Neutrophil (primary cell): ENCODE measurements around the gene ROCK1.

Experiments
- H3K27ac ChIP-seq: fragments of 200-600 bp; sonication (generic); 2 replicates; pipeline ENCODE4 v1.5.1; 2016; ENCODE audit warnings: mild to moderate bottlenecking, moderate library complexity
- H3K27me3 ChIP-seq: fragments of 200-600 bp; sonication (generic); 2 replicates; pipeline ENCODE4 v1.6.0; 2016; ENCODE audit warnings: mild to moderate bottlenecking
- H3K36me3 ChIP-seq: fragments of 200-600 bp; sonication (generic); 2 replicates; pipeline ENCODE4 v1.5.1; 2017
- H3K4me1 ChIP-seq, 2 experiments: fragments of 200-600 bp in 1 of 2; sonication (generic) in 1 of 2; 1 replicate in 1 of 2; 2 replicates in 1 of 2; pipeline versions ENCODE4 v1.5.1 to v1.6.1; 2013 to 2016; ENCODE audit warnings: low read depth in 1 of 2, low read length in 1 of 2, mild to moderate bottlenecking in 1 of 2, moderate library complexity in 1 of 2; ENCODE audit not compliant: control insufficient read depth in 1 of 2, insufficient read depth in 1 of 2
- H3K4me3 ChIP-seq, 2 experiments: fragments of 200-600 bp in 1 of 2; sonication (generic) in 1 of 2; 1 replicate in 1 of 2; 2 replicates in 1 of 2; pipeline ENCODE4 v1.5.1; 2013 to 2016; ENCODE audit warnings: low read depth in 1 of 2, low read length in 1 of 2, mild to moderate bottlenecking in 1 of 2, moderate library complexity in 1 of 2
- H3K9me3 ChIP-seq: fragments of 200-600 bp; sonication (generic); 2 replicates; pipeline ENCODE4 v1.5.1; 2016
- CTCF ChIP-seq: fragments of 200-600 bp; sonication (generic); IDR thresholded peaks from 2 replicates; pipeline ENCODE4 v1.5.1; 2016; ENCODE audit warnings: antibody characterized with exemption

ROCK1 gene

GRCh38 chr18:21052385-21052784, 59.2 kb downstream of the ROCK1 start:
- H3K4me3 ChIP-seq = no peak overlapping the region
- H3K27me3 ChIP-seq = no peaks in the 10 kb centered on the region
- peaks cover 1% of the 10 kb centered on the region for H3K36me3 ChIP-seq
- no peak for TF ChIP-seq CTCF
- H3K9me3 ChIP-seq = no peaks in the 10 kb centered on the region
- peaks cover 8 to 49% of the 10 kb centered on the region in 2 experiments for H3K4me1 ChIP-seq
- H3K27ac ChIP-seq = no peak overlapping the region

GRCh38 chr18:21051620-21052019, 60.0 kb downstream of the ROCK1 start:
- H3K36me3 ChIP-seq = peaks cover 9% of the 10 kb centered on the region
- H3K9me3 ChIP-seq = no peaks in the 10 kb centered on the region
- peaks cover 8 to 41% of the 10 kb centered on the region in 2 experiments for H3K4me1 ChIP-seq

GRCh38 chr18:21049306-21049705, 62.3 kb downstream of the ROCK1 start:
- Histone ChIP-seq H3K36me3 (peaks cover 23% of the 10 kb centered on the region), H3K27ac (peak overlapping the region; percentile 32), H3K27me3 (no peaks in the 10 kb centered on the region), H3K4me3 (no peak overlapping the region), H3K9me3 (no peaks in the 10 kb centered on the region), H3K4me1 (peaks cover 8 to 23% of the 10 kb centered on the region in 2 experiments)
- no peak for TF ChIP-seq CTCF

More at GRCh38 chr18:21051620-21052019, 60.0 kb downstream of the ROCK1 start:
- Histone ChIP-seq H3K27me3 (no peaks in the 10 kb centered on the region), H3K4me3 (no peak overlapping the region), H3K27ac (no peak overlapping the region)
- TF ChIP-seq CTCF = no peak

GRCh38 chr18:21047126-21047525, 64.5 kb downstream of the ROCK1 start:
- Histone ChIP-seq H3K4me1 (peaks cover 4 to 11% of the 10 kb centered on the region in 2 experiments), H3K36me3 (peaks cover 37% of the 10 kb centered on the region), H3K27me3 (no peaks in the 10 kb centered on the region), H3K27ac (no peak overlapping the region), H3K4me3 (no peak overlapping the region), H3K9me3 (no peaks in the 10 kb centered on the region)
- TF ChIP-seq CTCF = no peak

DNA sequence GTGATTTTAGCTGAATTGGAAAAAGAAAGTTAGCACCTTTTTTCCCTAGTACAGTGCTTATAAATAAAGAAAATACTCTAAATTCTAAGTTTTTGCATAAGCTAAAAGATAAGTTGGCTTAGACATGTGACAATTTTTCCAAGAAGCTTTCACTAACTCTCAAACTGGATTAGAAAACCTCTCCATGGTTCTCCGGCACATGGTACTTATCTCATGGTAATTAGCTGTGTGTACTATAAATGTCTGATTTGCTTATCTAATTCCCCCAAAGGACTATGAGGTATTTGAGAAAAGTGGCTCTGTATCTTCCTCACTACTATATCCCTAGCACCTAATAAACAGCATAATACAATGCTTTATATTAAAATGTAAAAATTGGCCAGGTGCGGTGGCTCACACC, 71.1 kb downstream of the ROCK1 start:
- H3K27ac ChIP-seq = no peak overlapping the region
- no peak for TF ChIP-seq CTCF
- no peaks in the 10 kb centered on the region for H3K4me1 ChIP-seq
- peaks cover 83% of the 10 kb centered on the region for H3K36me3 ChIP-seq
- H3K9me3 ChIP-seq = no peaks in the 10 kb centered on the region
- no peaks in the 10 kb centered on the region for H3K27me3 ChIP-seq
- no peak overlapping the region for H3K4me3 ChIP-seq

GRCh38 chr18:21038201-21038600, 73.4 kb downstream of the ROCK1 start:
- no peaks in the 10 kb centered on the region for H3K4me1 ChIP-seq
- no peaks in the 10 kb centered on the region for H3K9me3 ChIP-seq
- no peak for TF ChIP-seq CTCF
- no peak overlapping the region for H3K4me3 ChIP-seq
- H3K36me3 ChIP-seq = peaks cover 75% of the 10 kb centered on the region
- H3K27ac ChIP-seq = no peak overlapping the region
- H3K27me3 ChIP-seq = no peaks in the 10 kb centered on the region
